Neural cell (in vitro differentiated cells): Measurements from ENCODE around the gene AXIN1. TPM values are rescaled to one million over a fixed set of nuclear protein-coding genes. Genes with fewer than 3 reads are reported as not detected.

Experiments used
- H2AFZ ChIP-seq: fragments of 200-600, 300-800 bp; sonication (generic), shearing (Covaris generic); 2 replicates; pipeline ENCODE4 v1.6.0; 2014; ENCODE audit warnings: low read depth, mild to moderate bottlenecking, antibody characterized with exemption, low read length, moderate library complexity
- H3F3A ChIP-seq: fragments of 200-600 bp; shearing (Covaris generic); 2 replicates; pipeline ENCODE4 v1.6.1; 2016; ENCODE audit warnings: mild to moderate bottlenecking, moderate library complexity, mixed read lengths, antibody characterized with exemption, low read length; ENCODE audit not compliant: insufficient read depth, poor library complexity, severe bottlenecking
- H3K27ac ChIP-seq: fragments of 200-600, 300-800 bp; sonication (generic), shearing (Covaris generic); 2 replicates; pipeline ENCODE4 v1.5.1; 2014; ENCODE audit warnings: mild to moderate bottlenecking, low read length, moderate library complexity
- H3K27me3 ChIP-seq: fragments of 300-800, 200-600 bp; sonication (generic), shearing (Covaris generic); 2 replicates; pipeline ENCODE4 v1.6.0; 2014; ENCODE audit warnings: mild to moderate bottlenecking, low read depth, low read length, moderate library complexity; ENCODE audit not compliant: insufficient read depth
- H3K36me3 ChIP-seq: fragments of 300-800, 200-600 bp; sonication (generic), shearing (Covaris generic); 2 replicates; pipeline ENCODE4 v1.5.1; 2014; ENCODE audit warnings: mild to moderate bottlenecking, antibody characterized with exemption, low read length, moderate library complexity; ENCODE audit not compliant: insufficient read depth
- H3K4me2 ChIP-seq: fragments of 300-800, 200-600 bp; sonication (generic), shearing (Covaris generic); 2 replicates; pipeline ENCODE4 v1.6.0; 2014; ENCODE audit warnings: mild to moderate bottlenecking, low read length
- H3K4me3 ChIP-seq: fragments of 300-800, 200-600 bp; sonication (generic), shearing (Covaris generic); 2 replicates; pipeline ENCODE4 v1.5.1; 2014; ENCODE audit warnings: mild to moderate bottlenecking, low read length, moderate library complexity
- H3K79me2 ChIP-seq: fragments of 200-600 bp; shearing (Covaris generic); replicated peaks from 2 replicates; pipeline ENCODE4 v1.6.0; 2014; ENCODE audit warnings: mild to moderate bottlenecking, low read length, moderate library complexity; ENCODE audit not compliant: insufficient read depth
- H3K9ac ChIP-seq: fragments of 300-800, 200-600 bp; sonication (generic), shearing (Covaris generic); 2 replicates; pipeline ENCODE4 v1.6.1; 2016; ENCODE audit warnings: mild to moderate bottlenecking, low read length, mixed read lengths
- H3K9me2 ChIP-seq: fragments of 200-600 bp; shearing (Covaris generic); 2 replicates; pipeline ENCODE4 v1.6.1; 2016; ENCODE audit warnings: mild to moderate bottlenecking, low read length, mixed read lengths; ENCODE audit not compliant: insufficient read depth
- H3K9me3 ChIP-seq: fragments of 200-600, 300-800 bp; sonication (generic), shearing (Covaris generic); 2 replicates; pipeline ENCODE4 v1.6.1; 2016; ENCODE audit warnings: mild to moderate bottlenecking, mixed run types, low read length, moderate library complexity, mixed read lengths
- H4K20me1 ChIP-seq: fragments of 200-600 bp; shearing (Covaris generic); 2 replicates; pipeline ENCODE4 v1.6.1; 2016; ENCODE audit warnings: mild to moderate bottlenecking, mixed run types; ENCODE audit not compliant: insufficient read depth
- EP300 ChIP-seq: fragments of 450-650 bp; conservative IDR thresholded peaks from 2 replicates; pipeline ENCODE4 v1.6.1; 2014; ENCODE audit warnings: antibody characterized with exemption, mild to moderate bottlenecking, moderate library complexity; ENCODE audit not compliant: poor library complexity, severe bottlenecking
- EZH2 ChIP-seq: fragments of 200-600, 300-800 bp; shearing (Covaris generic), sonication (generic); IDR thresholded peaks from 2 replicates; pipeline ENCODE4 v1.6.1; 2014; ENCODE audit warnings: antibody characterized with exemption, low read length, borderline replicate concordance, mild to moderate bottlenecking; ENCODE audit not compliant: insufficient read depth, poor library complexity, severe bottlenecking
- MXI1 ChIP-seq: fragments of 450-650 bp; conservative IDR thresholded peaks from 2 replicates; pipeline ENCODE4 v1.6.1; 2014; ENCODE audit warnings: antibody characterized with exemption, mild to moderate bottlenecking; ENCODE audit not compliant: poor library complexity, severe bottlenecking
- POLR2AphosphoS5 ChIP-seq: IDR thresholded peaks from 2 replicates; pipeline ENCODE4 v1.6.1; 2012
- RAD21 ChIP-seq: fragments of 450-650 bp; conservative IDR thresholded peaks from 2 replicates; pipeline ENCODE4 v1.6.1; 2014; ENCODE audit warnings: antibody characterized with exemption, mild to moderate bottlenecking, moderate library complexity
- SMC3 ChIP-seq: fragments of 450-650 bp; conservative IDR thresholded peaks from 2 replicates; pipeline ENCODE4 v1.6.1; 2014; ENCODE audit warnings: antibody characterized with exemption, mild to moderate bottlenecking, moderate library complexity; ENCODE audit not compliant: poor library complexity
- TAF1 ChIP-seq: IDR thresholded peaks from 2 replicates; pipeline ENCODE4 v1.6.1; 2012; ENCODE audit warnings: low read depth
- polyA plus RNA-seq: library from polyadenylated mRNA; depleted of rRNA; stranded (reverse); fragments of >200 nt; gene quantifications from 2 replicates; pipeline ENCODE4 v1.2.3, GENCODE V29; 2014
- TF ChIP-seq, protein P1 (sequence below): fragments of 450-650 bp; IDR thresholded peaks from 2 replicates; pipeline ENCODE4 v1.5.1; 2014; ENCODE audit warnings: antibody characterized with exemption, mild to moderate bottlenecking, moderate library complexity; ENCODE audit not compliant: poor library complexity, severe bottlenecking
- TF ChIP-seq, protein P2 (sequence below): IDR thresholded peaks from 2 replicates; pipeline ENCODE4 v1.6.1; 2012; ENCODE audit warnings: borderline replicate concordance

The AXIN1 gene
- polyA plus RNA-seq, 1 donor from 2014 or later, result 30.5 TPM

DNA sequence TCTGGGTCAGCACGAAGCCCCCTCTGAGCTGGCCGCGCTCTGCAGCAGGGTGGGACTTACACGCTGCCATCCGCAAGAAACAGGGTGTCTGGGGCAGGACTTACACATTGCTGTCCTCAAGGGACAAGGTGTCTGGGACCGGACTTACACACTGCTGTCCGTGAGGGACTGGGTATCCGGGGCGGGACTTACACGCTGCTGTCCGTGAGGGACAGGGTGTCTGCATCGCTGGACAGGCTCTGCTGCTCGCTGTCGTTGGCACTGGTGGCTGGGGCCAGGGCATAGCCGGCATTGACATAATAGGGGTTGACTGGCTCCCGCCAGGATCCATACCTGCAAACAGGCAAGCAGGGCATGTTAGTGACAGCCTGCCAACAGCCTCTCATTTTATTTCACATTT, 38.2 kb downstream of the AXIN1 start:
- H3K4me3 ChIP-seq, result no peak overlapping the region
- H3K27me3 ChIP-seq, result no peaks in the 10 kb centered on the region
- H3K9me3 ChIP-seq, result no peaks in the 10 kb centered on the region
- H2AFZ ChIP-seq, result no peak overlapping the region
- H3K36me3 ChIP-seq, result no peaks in the 10 kb centered on the region
- no peak overlapping the region for H3K4me2 ChIP-seq
- H3K9me2 ChIP-seq, result no peaks in the 10 kb centered on the region
- H3K9ac ChIP-seq, result no peak overlapping the region
- TF ChIP-seq EZH2 (no peak), MXI1 (no peak), SMC3 (no peak), EP300 (no peak), TAF1 (no peak), POLR2AphosphoS5 (no peak)
- TF ChIP-seq, protein P1, sequence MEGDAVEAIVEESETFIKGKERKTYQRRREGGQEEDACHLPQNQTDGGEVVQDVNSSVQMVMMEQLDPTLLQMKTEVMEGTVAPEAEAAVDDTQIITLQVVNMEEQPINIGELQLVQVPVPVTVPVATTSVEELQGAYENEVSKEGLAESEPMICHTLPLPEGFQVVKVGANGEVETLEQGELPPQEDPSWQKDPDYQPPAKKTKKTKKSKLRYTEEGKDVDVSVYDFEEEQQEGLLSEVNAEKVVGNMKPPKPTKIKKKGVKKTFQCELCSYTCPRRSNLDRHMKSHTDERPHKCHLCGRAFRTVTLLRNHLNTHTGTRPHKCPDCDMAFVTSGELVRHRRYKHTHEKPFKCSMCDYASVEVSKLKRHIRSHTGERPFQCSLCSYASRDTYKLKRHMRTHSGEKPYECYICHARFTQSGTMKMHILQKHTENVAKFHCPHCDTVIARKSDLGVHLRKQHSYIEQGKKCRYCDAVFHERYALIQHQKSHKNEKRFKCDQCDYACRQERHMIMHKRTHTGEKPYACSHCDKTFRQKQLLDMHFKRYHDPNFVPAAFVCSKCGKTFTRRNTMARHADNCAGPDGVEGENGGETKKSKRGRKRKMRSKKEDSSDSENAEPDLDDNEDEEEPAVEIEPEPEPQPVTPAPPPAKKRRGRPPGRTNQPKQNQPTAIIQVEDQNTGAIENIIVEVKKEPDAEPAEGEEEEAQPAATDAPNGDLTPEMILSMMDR, result no peak
- TF ChIP-seq, protein P2, sequence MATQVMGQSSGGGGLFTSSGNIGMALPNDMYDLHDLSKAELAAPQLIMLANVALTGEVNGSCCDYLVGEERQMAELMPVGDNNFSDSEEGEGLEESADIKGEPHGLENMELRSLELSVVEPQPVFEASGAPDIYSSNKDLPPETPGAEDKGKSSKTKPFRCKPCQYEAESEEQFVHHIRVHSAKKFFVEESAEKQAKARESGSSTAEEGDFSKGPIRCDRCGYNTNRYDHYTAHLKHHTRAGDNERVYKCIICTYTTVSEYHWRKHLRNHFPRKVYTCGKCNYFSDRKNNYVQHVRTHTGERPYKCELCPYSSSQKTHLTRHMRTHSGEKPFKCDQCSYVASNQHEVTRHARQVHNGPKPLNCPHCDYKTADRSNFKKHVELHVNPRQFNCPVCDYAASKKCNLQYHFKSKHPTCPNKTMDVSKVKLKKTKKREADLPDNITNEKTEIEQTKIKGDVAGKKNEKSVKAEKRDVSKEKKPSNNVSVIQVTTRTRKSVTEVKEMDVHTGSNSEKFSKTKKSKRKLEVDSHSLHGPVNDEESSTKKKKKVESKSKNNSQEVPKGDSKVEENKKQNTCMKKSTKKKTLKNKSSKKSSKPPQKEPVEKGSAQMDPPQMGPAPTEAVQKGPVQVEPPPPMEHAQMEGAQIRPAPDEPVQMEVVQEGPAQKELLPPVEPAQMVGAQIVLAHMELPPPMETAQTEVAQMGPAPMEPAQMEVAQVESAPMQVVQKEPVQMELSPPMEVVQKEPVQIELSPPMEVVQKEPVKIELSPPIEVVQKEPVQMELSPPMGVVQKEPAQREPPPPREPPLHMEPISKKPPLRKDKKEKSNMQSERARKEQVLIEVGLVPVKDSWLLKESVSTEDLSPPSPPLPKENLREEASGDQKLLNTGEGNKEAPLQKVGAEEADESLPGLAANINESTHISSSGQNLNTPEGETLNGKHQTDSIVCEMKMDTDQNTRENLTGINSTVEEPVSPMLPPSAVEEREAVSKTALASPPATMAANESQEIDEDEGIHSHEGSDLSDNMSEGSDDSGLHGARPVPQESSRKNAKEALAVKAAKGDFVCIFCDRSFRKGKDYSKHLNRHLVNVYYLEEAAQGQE, result no peak
- no peak overlapping the region for H3K27ac ChIP-seq
- H3K79me2 ChIP-seq, result no peaks in the 10 kb centered on the region
- no peaks in the 10 kb centered on the region for H4K20me1 ChIP-seq
- no peaks in the 10 kb centered on the region for H3F3A ChIP-seq

DNA sequence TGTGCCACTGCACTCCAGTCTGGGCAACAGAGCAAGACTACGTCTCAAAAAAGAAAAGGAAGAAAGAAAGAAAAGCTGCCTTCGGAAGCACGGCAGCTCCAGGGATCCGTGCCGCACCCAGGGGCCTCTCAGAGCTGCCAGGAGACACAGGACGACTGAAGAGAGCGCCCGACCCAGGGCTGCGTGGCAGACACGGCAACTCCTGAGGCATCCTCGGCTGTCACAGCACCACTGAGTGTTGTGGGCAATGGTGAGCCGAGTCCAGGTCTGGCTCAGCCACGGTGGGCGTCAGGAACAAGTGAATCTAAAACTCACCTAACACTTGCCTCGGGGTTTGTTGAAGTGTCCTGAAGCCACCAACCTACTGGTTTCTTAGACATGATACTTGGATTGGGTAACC, 40.8 kb downstream of the AXIN1 start:
- no peak overlapping the region for H2AFZ ChIP-seq
- no peak overlapping the region for H3K4me3 ChIP-seq
- TF ChIP-seq EP300 (no peak), EZH2 (no peak), SMC3 (no peak), TAF1 (no peak), POLR2AphosphoS5 (no peak), RAD21 (no peak), MXI1 (no peak)
- TF ChIP-seq, protein P2, result no peak
- TF ChIP-seq, protein P1, result no peak
- no peaks in the 10 kb centered on the region for H4K20me1 ChIP-seq
- no peaks in the 10 kb centered on the region for H3K36me3 ChIP-seq
- H3K4me2 ChIP-seq, result no peak overlapping the region
- H3F3A ChIP-seq, result no peaks in the 10 kb centered on the region
- H3K27me3 ChIP-seq, result no peaks in the 10 kb centered on the region
- H3K79me2 ChIP-seq, result no peaks in the 10 kb centered on the region
- no peaks in the 10 kb centered on the region for H3K9me3 ChIP-seq
- no peaks in the 10 kb centered on the region for H3K9me2 ChIP-seq
- H3K27ac ChIP-seq, result no peak overlapping the region
- no peak overlapping the region for H3K9ac ChIP-seq
